Colonic mucosa (tissue), 4 donors: ENCODE data around the gene GNAQ. TPM values are rescaled to one million over a fixed set of nuclear protein-coding genes. Genes with fewer than 3 reads are reported as not detected.

Source experiments
- DNase-seq: peaks from one replicate; pipeline ENCODE4 v3.0.0-alpha.2; 2020
- H3K27ac ChIP-seq: fragments of 200-600 bp; one replicate; pipeline ENCODE4 v1.8.0; 2021
- H3K27me3 ChIP-seq: fragments of 200-600 bp; one replicate; pipeline ENCODE4 v1.8.0; 2021
- H3K36me3 ChIP-seq: fragments of 200-600 bp; one replicate; pipeline ENCODE4 v1.8.0; 2021
- H3K4me1 ChIP-seq: fragments of 200-600 bp; one replicate; pipeline ENCODE4 v1.8.0; 2021; ENCODE audit warnings: mild to moderate bottlenecking
- H3K4me3 ChIP-seq: fragments of 200-600 bp; one replicate; pipeline ENCODE4 v1.8.0; 2021
- H3K9ac ChIP-seq, 2 donors: one replicate each; pipeline ENCODE4 v1.7.0; 2013; ENCODE audit warnings: control low read depth in 2 of 2, low read depth in 2 of 2, low read length in 2 of 2
- H3K9me3 ChIP-seq: fragments of 200-600 bp; one replicate; pipeline ENCODE4 v1.8.0; 2021
- intact Hi-C: fragments of 100-400 bp; cut with DNase I; formaldehyde crosslinking; loops from one replicate; pipeline ENCODE4 v1.14.1; 2022
- total RNA-seq, 2 donors: library from RNA; stranded (reverse); fragmentation: NEBNext Ultra II Directional in 1 of 2; extraction: Animal tissue kit (Norgen Biotek cat#: 25700) in 1 of 2; gene quantifications; one replicate each; pipeline ENCODE4 v1.2.1, GENCODE V29; 2021
- TF ChIP-seq, protein P1 (sequence below): fragments of 200-600 bp; IDR thresholded peaks from one replicate; pipeline ENCODE4 v1.8.0; 2022; ENCODE audit warnings: antibody characterized with exemption, mild to moderate bottlenecking
- donor health status: healthy.
- donor health status: DM: no; HTN: no; CAD: no.
- donor health status: DM: no; HTN: no; CAD: no.

The GNAQ gene
- total RNA-seq, 2 donors from 2014 or later = 75.6 to 105 TPM

DNA sequence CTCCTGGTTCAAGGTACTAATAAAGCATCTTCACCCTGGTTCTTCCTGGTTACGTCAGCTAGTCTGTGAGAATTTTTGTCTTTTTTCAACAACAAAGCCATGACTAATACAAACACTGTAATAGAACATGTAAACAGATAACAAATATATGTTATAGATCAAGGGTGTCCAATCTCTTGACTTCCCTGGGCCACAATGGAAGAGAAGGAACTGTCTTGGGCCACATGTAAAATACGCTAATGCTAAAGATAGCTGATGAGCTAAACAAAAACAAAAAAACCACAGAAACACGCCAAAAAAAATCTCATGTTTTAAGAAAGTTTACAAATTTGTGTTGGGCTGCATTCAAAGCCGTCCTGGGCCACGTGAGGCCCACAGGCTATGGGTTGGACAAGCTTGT, 259.0 kb downstream of the GNAQ start:
- intact Hi-C loops = no loop called here
- no peak overlapping the region for H3K9ac ChIP-seq
- no peaks in the 10 kb centered on the region for H3K9me3 ChIP-seq
- no peaks in the 10 kb centered on the region for H3K27me3 ChIP-seq
- H3K27ac ChIP-seq = no peak overlapping the region
- no peak overlapping the region for H3K4me3 ChIP-seq
- TF ChIP-seq, protein P1, sequence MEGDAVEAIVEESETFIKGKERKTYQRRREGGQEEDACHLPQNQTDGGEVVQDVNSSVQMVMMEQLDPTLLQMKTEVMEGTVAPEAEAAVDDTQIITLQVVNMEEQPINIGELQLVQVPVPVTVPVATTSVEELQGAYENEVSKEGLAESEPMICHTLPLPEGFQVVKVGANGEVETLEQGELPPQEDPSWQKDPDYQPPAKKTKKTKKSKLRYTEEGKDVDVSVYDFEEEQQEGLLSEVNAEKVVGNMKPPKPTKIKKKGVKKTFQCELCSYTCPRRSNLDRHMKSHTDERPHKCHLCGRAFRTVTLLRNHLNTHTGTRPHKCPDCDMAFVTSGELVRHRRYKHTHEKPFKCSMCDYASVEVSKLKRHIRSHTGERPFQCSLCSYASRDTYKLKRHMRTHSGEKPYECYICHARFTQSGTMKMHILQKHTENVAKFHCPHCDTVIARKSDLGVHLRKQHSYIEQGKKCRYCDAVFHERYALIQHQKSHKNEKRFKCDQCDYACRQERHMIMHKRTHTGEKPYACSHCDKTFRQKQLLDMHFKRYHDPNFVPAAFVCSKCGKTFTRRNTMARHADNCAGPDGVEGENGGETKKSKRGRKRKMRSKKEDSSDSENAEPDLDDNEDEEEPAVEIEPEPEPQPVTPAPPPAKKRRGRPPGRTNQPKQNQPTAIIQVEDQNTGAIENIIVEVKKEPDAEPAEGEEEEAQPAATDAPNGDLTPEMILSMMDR = no peak
- no peaks in the 10 kb centered on the region for H3K36me3 ChIP-seq
- H3K4me1 ChIP-seq = no peaks in the 10 kb centered on the region
- no peak for DNase-seq

DNA sequence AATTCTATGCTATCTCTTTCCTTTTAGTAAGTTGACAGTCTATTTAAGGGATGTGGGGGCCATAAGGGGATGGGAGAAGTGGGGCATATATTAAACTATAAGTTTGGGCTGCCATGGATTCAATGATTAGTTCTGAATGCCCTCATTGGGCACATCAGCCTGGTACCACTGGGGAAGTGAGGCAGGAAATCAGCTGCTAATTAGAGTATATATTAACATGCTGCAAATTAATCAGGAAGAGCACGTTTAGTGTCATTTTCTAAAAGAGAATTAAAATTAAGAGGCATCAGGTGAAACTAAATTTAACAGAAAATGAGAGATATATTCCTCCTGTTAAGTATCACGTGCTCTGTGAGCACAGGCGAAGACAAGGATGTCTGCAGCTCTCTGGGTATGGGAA, 260.4 kb downstream of the GNAQ start:
- TF ChIP-seq, protein P1 = no peak

DNA sequence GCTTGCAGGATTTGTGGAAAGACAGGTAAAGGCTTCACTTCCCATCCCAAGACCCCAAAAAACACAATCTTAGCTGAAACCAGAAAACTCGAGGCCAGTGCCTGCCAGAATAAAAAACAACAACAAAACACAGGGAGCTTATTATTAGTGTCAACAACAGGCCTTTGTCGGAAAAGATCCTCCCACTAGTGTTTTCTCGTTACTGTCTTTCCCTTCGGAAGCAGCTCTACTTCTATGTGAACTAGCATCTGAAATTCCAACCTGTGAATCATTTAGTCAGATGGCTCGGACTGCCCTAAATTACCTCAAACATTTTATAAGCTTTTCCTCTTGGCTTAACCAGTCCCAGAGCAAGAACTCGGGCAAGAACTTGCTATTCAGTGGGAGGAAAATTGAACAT, 261.3 kb downstream of the GNAQ start:
- Histone ChIP-seq H3K4me3 (no peak overlapping the region), H3K27me3 (no peaks in the 10 kb centered on the region), H3K36me3 (no peaks in the 10 kb centered on the region), H3K4me1 (no peaks in the 10 kb centered on the region), H3K9ac (no peak overlapping the region), H3K27ac (no peak overlapping the region), H3K9me3 (no peaks in the 10 kb centered on the region)
- no peak for DNase-seq
- TF ChIP-seq, protein P1 = no peak
- intact Hi-C loops = no loop called here

More for the DNA sequence above, 260.4 kb downstream of the GNAQ start:
- no peak overlapping the region for H3K4me3 ChIP-seq
- intact Hi-C loops = no loop called here
- H3K27ac ChIP-seq = no peak overlapping the region
- no peak for DNase-seq
- no peaks in the 10 kb centered on the region for H3K9me3 ChIP-seq
- H3K9ac ChIP-seq = no peak overlapping the region
- H3K27me3 ChIP-seq = no peaks in the 10 kb centered on the region
- no peaks in the 10 kb centered on the region for H3K4me1 ChIP-seq
- H3K36me3 ChIP-seq = no peaks in the 10 kb centered on the region

DNA sequence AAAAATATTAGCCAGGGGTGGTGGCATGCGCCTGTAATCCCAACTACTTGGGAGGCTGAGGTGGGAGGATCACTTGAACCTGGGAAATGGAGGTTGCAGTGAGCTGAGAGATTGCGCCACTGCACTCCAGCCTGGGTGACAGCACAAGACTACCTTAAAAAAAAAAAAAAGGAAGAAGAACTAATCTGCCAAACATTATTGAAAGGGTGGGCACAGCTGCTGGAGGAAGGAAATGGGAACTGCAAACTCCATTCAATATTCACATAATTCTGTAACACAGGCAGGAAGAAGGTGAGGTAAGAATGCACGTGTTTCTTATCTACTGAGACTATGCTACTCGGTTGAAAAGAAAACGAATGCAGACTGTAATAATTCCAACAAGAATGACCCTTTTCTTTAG, 262.4 kb downstream of the GNAQ start:
- TF ChIP-seq, protein P1 = no peak
- intact Hi-C loops = no loop called here
- Histone ChIP-seq H3K4me1 (no peaks in the 10 kb centered on the region), H3K27me3 (no peaks in the 10 kb centered on the region), H3K4me3 (no peak overlapping the region), H3K9me3 (no peaks in the 10 kb centered on the region), H3K27ac (no peak overlapping the region), H3K36me3 (no peaks in the 10 kb centered on the region), H3K9ac (no peak overlapping the region)
- no peak for DNase-seq

DNA sequence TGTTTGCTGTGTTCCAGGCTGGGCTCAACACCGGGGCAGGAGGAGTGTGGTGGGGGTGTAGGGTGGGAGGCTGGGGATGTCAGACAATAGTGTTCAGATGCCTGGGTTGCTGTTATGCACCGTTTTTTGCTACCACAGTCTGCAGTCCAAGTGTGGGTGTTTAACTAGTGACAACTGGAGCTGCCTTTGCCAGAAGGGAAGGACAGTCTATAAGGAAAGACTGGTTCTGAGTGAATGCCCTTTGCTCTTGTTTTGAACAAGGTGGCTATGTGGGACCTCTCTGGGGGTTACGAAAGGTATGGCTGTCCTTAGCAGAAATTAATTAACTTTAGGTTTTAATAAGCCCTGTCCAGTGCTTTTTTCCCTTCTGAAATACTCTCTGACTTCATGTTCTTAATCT, 265.0 kb downstream of the GNAQ start:
- no peaks in the 10 kb centered on the region for H3K4me1 ChIP-seq
- H3K27ac ChIP-seq = no peak overlapping the region
- H3K36me3 ChIP-seq = no peaks in the 10 kb centered on the region
- H3K27me3 ChIP-seq = no peaks in the 10 kb centered on the region
- no peaks in the 10 kb centered on the region for H3K9me3 ChIP-seq
- no peak overlapping the region for H3K4me3 ChIP-seq
- peak; percentile 30 for DNase-seq
- no peak overlapping the region for H3K9ac ChIP-seq
- TF ChIP-seq, protein P1 = no peak
- intact Hi-C loops = no loop called here

DNA sequence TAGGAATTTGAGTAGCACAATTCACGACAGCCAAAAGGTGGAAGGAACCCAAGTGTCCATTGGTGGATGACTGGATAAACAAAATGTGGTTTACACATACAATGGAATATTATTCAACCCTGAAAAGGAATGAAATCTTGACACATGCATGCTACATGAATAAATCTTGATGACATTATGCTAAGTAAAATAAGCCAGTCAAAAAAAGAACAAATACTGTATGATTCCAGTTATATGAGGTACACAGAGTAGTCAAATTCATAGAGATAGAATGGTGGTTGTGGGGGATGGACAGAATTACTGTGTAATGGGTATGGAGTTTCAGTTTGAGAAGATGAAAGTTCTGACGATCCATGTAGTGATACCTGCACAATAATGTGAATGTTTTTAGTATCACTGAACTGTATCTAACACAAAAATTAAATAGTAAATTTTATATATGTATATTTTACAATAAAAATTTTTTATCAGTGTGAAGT, 265.8 kb downstream of the GNAQ start:
- intact Hi-C loops = no loop called here
- H3K36me3 ChIP-seq = no peaks in the 10 kb centered on the region
- no peaks in the 10 kb centered on the region for H3K9me3 ChIP-seq
- no peak for DNase-seq
- no peaks in the 10 kb centered on the region for H3K4me1 ChIP-seq
- H3K27me3 ChIP-seq = no peaks in the 10 kb centered on the region
- TF ChIP-seq, protein P1 = no peak
- H3K27ac ChIP-seq = no peak overlapping the region
- no peak overlapping the region for H3K4me3 ChIP-seq
- no peak overlapping the region for H3K9ac ChIP-seq
